GM19238 (cell line): Measurements from ENCODE around the gene PICALM.
"Not testable (repeated sequence)": the region's sequence is repeated elsewhere in the genome, so short reads cannot be mapped to it uniquely, and the experiment has no call there.

Source experiments
- DNase-seq: peaks from one replicate; pipeline ENCODE4 v3.0.0; 2011; ENCODE audit warnings: low spot score; ENCODE audit not compliant: insufficient read length

PICALM gene

GRCh38 chr11:85941380-85941973, 127.4 kb downstream of the PICALM start:
- DNase-seq: peak; percentile 25

DNA sequence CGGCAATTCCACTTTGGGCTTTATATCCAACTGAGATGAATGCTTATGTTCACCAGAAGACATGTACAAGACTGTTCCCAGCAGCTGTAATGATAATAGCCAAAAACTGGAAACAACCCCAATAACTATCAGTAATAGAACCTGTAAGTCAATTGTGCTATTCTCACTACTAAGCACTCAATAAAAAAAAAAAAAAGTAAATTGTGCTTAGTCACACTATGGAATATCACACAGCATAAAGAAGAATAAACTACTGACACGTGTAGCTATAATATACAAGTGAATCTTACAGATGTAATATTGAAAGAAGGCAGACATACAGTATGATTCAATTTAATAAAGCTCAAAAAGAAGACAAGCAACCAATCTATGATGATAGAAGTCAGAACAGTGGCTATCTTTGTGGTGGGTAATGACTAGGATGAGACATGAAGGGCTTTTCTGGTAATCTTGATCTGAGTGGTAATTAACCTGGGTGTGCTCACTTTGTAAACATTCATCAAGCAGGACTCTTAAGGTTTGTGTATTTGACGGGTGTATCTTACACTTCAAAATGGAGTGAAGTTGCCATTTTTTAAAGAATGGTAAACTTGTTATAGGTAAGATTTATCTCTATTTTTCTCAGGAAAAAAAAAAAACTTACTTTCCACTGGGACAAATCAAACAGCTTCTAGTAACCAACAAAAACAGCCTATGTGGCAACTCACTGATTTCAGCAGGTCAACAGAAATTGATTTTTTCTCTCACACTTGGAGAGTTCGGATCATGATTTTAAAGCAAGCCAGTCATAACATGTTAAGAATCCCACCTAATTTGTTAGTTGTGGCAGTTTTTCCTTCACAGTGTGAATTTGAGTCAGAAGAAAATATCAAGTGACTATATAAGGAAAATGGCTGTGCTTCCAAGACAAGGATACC, 129.5 kb downstream of the PICALM start:
- DNase-seq: no peak

DNA sequence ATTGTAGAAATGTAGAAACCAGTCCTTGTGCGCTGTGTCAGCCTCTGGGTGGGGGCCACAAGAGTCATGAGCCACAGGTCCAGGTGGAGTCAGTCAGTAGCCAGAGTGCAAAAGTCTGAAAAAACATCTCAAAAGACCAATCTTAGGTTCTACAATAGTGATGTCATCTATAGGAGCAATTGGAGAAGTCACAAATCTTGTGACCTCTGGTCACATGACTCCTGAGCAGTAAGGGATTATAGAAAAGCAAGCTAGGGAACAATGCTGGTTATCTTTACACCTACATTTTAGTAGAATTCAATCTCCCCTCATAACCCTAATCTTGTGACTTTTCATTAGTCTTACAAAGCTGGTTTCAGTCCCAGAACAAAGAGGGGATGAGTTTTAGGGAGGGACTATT, 131.0 kb downstream of the PICALM start:
- no peak for DNase-seq

DNA sequence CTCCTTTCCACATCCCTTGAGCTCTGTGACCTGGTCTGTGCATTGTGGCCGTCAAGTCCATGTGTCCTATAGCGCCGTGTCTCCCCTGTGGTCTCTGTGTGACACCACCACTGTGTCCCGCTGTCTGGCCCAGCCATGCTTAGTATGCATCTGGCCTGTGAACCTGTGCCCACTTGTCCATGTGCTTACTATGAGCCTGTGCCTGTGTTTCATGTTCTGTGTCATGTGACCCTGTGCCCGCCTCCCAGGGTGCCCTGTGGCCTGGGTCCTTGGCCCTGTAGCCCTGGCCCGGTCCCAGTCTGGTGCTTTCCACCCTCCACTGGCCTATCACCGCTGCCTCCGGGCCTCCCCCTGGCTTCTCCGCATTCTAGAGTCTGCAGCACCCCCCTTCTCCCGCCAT, 133.1 kb downstream of the PICALM start:
- no peak for DNase-seq

- DNase-seq: no peak
Observed at GRCh38 chr11:85934596-85935169, 134.2 kb downstream of the PICALM start.

DNA sequence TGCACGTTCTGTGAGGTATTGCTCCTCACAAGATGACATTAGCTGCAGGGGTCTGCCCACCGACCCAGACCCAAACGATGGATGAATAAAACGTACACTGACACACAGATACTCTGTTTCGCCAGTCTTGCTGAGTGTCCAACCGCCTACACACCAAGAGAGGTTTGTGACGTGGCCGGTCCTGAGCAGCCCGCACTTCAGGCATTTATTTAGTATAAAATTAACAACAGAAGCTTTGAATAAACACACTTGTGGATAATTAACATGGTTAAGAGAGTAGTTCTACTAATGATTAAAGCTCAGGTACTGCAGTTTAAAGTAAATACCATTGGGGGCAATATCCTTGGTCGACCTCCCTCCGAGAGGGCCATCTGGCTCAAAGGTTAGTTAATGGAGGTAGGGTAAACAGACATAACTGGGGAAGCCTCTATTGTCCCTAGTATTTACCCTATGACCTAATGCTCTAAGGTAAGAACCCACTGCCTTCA, 138.0 kb downstream of the PICALM start:
- no peak for DNase-seq

GRCh38 chr11:85926653-85927214, 142.2 kb downstream of the PICALM start:
- DNase-seq: not testable (repeated sequence)

DNA sequence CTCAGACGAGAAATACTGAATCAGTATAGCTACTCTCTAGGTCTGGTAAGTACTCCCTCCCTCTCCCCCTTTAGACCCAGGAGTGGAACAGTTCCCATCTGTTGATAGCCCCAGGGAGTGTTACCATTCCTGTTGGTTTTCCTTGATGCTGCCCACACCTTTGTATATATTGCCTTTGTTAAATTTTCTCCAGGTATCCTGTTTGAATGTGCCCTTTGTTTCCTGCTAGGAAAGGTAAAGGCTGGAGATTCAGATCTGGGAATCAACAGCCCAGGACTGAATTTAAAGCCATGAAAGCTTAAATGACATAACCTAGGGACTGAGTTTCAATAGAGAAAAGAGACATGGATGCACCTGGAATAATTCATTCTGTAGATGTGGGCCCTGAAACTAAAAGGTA, 145.4 kb downstream of the PICALM start:
- no peak for DNase-seq

GRCh38 chr11:85922367-85922766, 146.5 kb downstream of the PICALM start:
- no peak for DNase-seq

- DNase-seq: no peak
Observed at GRCh38 chr11:85918910-85919794, 149.7 kb downstream of the PICALM start.

GRCh38 chr11:85914425-85914824, 154.5 kb downstream of the PICALM start:
- no peak for DNase-seq

- no peak for DNase-seq
Observed at GRCh38 chr11:85913513-85913912, 155.4 kb downstream of the PICALM start.

GRCh38 chr11:85912414-85912813, 156.5 kb downstream of the PICALM start:
- DNase-seq: no peak
